COLO668 (cell line): Measurements from ENCODE around the gene KLF7.

ENCODE experiments used
- DNase-seq: peaks from one replicate; lab custom pipeline; 2025; ENCODE audit not compliant: unreplicated experiment; lab: John Stamatoyannopoulos, UW

The KLF7 gene

DNA sequence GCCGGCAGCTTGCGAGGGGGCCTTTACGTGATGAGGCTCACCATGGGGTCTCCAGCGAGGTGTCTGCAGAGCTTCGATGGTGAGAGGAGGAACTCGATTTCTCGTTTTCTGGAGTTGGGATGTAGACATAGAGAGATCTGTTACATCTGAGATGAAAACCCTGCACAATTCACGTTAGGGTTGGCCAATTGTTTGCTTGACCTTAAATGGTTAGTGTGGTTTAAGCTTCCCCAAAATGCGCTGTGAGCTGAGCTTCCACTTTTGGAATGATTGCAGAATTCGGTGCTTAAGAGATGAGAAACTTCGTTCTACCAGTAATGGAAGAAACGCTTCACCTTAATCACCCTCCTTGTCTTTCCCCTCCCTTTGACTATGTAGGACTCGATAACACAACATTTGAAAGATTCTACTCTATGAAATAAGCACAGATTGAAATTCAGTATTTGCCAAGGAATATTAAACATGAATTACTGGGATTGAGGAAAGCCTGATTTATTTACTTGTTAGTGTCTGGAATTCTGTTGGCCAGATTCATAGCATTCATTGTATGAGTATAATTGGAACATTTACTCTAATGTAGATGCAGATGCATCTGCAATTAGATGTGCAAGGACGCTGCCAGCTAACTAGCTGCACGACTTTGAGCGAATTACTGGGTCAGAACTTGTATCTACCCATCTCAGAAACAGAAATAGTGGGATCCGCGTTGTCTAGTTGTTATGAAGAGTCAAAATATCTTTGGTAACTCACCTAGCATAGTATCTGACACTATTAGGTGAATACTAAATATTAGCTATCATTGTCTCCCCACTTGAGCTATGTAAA, 1.6 kb upstream of the KLF7 start:
- no peak for DNase-seq

DNA sequence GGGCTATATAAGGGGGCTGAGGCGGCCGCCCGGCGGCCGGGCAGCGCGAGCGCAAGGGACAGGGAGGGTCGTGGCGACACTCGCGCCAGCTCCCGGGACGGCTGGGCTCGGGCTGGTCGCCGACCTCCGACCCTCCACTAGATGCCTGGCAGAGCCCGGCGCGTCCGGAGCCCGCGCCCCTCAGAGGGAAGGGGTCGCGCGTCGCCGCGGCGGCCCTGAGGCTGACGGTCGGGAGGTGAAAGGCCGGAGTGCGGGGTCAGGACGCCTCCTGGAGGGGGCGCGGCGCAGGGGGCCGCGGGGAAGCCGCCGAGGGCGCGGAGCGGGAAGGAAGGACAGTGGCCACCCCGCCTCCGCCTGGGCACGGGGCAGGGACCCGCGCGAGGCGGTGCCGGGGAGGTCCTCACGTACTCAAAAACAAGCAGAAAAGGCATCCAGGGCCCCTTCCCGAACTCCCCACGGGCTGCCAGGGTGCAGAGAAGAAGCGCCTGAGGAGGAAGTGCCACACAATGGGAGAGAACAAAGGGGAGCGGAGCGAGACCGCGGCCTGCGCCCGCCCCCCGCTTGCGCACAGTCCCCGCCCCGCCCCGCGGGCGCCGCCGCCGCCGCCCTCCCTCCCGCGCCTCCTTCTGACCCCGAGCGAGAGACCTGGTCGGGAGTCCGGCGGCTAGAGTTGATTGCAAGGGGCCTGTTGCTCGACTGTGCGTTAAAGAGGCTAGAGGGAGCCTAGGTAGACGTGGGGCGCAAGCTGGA, 776 bp upstream of the KLF7 start:
- DNase-seq: peak; percentile 86

DNA sequence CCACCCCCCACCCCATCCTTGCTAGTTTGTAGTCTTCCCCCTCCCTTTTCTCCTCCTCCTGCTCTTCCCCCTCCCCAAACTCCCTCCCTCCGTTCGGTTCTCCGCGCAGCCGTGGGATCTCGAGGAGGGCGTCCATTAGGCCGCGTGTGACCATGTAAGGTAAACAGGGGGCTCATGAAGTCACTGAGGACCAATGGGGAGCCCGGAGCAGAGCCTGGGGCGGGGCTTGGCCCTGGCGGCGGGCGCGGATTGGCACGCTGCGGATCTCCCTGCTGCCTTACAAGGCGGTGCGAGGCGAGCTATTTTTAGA, 246 bp upstream of the KLF7 start:
- peak; percentile 97 for DNase-seq

DNA sequence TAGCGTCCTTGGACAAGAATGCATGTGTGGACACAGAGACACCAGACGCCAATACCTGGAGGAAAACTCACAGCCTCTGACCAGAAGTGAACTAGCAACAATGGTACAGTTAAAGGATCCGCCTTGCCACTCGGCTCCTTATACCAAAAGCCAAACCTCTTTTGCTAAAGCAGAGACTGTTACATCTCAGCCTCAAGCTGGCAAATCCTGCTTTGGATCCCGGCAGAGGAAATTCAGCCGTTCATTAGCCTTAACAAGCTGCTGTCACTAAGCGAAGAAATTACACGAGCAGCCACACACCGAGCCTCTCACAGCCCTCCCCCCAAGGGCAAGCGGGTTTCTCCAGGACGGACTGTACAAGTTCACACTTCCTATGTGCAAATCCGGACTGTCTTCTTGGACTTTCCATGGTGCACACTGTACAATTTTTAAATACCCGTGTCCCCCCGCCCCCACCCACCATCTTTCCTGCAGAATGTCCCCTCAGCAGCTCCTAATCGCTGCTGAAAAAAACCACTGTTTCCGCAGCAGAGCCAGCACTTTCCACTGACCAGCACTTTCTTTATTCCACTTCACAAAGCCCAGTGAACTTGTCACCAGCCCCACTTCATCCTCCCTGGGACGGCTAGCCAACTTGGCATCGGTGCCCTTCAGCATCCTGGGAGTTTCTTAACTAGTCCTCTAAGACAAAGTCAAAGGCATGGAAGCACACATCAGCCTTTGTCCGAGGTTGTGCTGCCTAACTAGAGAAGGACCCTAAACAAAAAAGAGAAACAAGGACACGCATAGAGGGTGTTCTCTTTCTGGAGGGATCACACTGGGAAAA, 1.5 kb downstream of the KLF7 start:
- DNase-seq: peak; percentile 27

DNA sequence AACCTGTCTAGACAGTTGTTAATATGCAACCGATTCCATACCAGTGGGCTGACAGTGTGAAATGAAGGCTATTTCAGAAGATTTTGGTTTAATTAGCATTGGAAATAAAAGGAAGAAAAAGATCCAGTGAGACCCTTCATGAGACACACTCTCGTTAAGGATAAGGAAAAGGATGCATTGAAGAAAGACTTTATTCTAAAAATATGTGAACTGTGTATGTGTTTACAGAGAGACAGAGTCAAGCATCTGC, 2.1 kb downstream of the KLF7 start:
- no peak for DNase-seq

DNA sequence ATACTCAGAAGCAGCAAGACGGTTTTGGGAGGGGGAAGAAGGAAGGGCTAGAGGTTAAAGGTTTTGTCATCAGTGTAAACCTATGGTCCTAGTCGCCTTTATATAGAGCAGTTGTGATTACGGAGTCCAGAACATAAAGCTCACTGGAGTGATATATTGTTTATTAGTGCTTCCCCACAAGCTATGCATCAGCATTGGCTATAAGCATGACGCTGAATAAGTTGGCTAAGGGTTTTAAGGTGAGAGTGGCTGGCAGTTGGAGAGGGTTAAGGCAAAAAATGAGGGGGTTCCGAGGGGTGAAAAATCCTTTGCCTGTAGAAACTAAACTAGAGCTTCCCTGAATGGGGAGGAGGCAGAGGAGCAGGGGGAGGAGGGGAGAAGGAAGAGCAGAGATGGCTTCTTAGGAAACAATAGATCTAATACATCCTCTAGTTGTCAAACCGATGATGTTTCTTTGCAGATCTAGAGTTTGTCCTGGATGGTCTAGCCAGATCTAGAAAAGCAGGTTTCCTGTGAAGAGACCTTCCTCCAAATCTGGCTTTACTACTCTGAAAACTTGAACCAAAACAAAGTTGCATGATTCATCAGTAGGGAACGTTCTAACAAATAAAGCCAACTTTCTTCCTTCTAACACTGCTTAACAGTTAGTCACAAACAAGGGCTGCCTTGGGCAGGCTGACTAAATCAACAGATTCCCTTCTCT, 2.5 kb downstream of the KLF7 start:
- DNase-seq: no peak

DNA sequence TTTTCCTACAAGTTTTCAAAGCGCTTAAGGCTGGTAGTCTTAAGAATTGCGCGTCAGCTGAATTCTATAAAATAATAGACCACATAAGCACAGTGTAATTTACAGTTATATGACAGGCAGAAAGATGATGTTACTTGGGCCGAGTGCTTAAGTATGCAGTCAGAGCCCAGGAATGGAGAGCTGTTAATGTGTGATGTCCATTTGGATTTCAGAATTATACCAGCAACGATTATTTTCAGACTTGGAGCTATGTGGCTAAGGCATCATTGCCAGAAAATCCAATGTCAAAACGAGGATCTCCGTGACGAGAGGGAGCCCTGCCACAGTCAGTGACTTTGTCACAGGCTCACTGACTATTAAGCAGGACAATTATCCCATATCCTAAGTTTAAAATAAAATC, 3.4 kb downstream of the KLF7 start:
- no peak for DNase-seq

DNA sequence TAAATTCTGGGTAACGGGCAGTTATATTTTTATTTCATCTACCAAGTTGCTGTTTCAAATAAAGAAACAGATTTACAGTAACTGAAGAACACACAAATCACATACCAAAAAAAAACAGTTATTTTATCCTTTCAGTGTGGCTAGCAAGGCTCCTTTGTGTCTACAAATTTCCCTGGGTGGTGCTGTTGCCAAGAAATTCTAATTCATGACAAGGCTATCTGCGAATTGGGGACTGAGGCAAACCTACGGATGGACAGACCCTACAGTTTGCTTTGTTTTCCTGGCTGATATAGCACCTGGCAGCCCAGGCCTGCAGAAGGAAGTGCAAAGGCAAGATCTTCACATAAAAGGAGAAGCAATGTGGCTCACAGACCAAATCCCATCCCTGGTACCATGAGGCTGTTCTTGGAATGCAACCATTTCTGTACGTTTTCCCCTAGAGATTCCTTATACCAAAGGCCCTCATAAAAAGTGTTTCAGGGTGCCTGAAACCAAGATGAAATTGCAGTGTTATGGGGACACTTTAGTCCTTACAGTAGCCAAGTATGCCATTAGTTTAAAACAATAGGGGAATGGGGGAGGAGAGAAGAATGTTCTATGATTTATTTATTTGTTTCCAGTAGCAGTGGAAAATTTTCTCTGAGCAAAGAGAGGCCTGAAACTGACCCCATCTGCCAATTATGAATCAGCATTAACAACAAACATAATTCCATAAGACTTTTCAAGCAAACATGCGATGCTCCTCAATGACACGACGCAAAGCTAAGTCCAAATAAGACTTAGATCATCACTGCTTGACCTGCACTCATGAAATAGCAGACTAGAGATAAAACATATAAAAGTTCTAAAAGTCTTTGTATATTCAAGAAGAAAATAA, 4.3 kb downstream of the KLF7 start:
- no peak for DNase-seq

DNA sequence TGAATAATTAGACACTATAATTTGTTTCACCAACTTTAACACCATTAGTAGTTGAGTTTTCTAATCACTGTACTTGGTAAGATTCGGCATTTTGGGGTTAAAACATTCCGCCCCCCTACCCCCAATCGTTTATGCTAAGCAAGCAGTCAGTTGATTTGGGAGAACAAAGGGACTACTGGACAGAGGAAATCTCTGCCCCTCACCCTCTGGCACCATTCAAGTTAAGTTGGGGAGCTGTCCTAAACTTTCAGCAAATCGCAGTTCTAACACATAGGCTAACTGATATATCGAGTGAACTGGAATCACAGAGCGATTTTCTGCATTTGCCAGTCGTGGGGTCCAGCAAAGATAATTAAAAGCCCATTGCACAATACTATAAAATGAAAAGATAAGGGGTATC, 5.6 kb downstream of the KLF7 start:
- DNase-seq: no peak

DNA sequence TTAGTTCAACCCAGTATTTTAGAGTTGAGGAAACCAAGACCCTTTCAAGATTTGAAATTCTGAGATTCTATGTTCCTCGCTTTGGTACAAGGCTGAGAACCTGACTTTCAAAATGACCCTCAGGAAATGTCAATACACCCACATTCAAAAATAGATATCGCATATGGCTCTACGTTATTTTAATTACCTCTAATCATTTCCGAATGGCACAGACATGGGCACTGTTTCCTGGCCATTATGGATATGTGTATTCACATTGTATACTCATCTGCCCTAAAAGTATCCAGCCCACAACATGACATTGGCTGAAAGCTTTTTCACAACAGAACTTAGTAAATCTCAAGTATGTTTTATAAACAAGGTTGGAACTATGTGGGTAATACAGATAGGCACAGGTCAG, 6.7 kb downstream of the KLF7 start:
- DNase-seq: no peak

DNA sequence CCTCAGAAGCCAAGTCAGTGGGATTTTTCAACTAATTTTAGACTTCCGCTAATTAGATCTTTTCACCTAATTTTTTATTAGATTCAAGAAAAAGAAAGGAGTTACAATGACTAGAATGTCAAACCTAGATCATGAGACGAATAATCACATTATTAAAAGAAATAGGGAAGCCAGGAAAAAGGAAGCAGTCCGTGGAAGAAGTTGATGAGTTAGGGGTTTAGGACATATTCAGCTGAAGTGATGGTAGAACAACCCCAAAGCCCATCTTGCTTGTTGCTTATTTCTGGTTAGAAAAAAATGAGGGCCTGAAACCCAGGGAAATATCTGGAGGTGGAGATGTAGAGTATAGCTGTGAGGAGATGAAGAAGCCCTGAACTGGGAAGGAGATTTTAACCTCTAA, 8.0 kb downstream of the KLF7 start:
- DNase-seq: no peak

DNA sequence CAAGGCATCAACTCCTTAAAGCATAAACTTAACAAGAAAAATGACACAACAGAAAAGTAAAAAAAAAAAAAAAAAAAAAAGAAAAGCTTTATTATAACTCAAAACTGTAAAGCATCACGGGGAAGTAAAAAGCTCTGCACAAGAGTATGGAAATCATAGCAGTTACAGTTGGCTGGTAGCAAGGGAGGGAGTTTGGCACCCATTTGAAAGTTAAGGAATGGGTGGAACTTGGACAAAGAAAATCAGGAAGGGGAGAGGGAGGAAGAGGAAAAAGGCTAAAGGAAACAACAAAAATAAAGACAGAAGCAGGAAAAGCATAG, 8.6 kb downstream of the KLF7 start:
- DNase-seq: no peak

DNA sequence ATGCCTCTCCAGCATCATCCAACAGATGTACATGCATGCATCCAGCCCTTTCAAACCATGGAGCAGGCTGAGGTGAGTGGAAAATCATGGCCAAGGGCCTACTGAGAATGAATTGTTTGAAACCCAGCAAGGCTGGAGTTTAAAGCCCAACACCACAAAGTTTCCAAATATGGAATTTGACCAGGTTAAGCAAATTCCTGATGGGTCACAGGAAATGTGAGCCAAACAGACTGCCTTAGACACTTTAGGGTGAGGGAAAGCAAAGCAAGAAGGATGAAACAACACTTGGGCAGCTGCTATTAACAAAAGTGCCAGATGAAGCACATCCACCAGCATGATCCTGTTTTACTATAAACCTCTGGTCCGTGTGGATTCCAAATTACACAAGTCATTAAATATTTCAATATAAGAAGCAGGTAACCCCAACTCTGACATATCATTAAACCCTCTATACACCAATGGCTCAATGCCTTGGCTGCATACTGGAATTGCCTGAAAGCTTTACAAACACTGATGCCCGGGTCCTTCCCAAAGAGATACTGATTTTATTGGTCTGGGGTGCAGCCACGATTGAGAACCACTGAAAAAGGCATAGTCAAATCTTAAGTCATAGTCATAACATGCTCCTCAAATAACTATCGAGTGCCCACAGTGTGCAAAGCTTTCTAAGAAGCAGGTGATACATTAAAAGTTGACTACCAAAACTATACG, 9.1 kb downstream of the KLF7 start:
- no peak for DNase-seq

DNA sequence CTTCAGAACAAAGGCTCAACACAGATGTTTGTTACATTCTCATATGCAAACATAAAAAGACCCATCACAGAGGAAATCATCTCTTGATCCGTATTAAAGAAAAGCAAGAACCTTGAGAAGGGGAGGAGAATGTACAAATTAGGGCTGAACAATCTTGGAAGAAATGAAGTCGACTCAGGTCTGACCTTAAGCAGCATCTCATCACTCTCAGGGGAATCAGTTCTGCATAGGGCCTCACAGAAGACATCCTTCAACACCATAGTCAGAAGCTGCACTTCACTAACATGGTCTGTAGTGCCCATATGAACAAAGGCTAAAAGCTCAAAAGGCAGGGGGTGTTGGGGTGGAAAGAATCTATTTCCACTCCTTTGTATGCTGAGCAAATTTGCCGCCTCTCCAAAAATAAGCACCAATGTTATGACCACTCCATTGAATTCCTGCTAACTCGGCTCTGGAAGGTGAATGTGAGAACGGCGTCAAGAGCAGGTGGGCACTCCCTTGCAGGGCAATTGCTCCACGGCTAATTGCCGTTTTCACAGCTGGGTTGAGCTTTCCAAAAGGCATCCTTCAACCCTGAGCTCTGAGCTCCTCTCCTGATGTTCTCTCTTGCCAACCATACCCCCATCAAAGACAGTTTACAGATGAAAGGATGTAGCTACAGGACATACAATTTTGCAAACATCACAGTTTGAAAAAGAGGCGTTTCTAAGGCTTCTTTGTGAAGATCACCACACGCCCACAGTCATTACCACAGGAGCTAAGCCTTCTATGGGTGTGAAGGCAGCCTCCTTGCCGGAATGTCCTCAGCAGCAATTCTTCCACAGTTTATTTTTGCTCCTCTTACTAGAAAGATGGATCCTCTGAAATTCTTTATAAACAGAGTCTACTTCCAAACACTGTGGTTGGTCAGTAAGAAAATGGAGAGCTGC, 10.0 kb downstream of the KLF7 start:
- peak; percentile 8 for DNase-seq

DNA sequence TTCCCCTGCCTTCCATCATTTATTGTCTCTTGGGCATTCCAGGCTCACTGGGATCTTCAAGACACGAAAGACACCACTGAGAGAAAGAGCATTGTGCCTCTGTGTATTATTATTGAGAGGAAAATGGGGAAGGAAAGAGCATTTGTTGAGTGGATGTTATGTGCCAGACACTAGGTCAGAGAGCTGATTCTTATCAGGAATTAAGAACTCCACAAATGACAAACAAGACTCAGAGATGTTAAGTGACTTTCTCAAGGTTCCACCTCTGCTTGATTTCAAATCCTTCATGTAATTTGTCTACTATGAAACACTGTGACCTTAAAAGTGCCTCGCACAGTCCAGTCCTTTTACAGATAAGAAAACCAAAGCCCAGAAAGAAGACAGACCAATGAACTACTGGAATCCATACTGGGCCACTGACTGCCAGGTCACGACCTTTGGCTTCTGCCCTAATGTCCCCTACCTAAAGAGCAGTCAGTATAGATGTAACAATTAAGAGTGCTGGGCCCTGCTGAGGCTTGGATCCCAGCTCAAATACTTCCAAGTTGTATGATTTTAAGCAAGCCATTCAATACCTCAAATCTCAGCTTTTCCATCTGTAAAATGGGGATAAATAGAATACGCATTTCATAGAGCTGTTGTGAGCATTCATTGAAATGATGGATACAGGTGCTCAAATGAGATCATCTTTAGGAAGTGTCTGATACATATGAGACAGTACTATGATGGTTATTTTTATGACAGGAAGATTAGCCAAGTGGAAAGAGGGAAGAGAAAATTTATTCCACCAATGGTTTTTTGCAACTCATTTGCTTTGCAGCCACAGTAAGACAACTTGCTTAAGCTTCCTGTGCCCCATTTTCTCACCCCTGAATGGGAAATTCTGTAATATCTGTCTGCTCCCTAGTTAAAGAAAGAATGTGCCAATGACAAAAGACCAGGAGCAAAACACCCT, 10.9 kb downstream of the KLF7 start:
- DNase-seq: no peak

DNA sequence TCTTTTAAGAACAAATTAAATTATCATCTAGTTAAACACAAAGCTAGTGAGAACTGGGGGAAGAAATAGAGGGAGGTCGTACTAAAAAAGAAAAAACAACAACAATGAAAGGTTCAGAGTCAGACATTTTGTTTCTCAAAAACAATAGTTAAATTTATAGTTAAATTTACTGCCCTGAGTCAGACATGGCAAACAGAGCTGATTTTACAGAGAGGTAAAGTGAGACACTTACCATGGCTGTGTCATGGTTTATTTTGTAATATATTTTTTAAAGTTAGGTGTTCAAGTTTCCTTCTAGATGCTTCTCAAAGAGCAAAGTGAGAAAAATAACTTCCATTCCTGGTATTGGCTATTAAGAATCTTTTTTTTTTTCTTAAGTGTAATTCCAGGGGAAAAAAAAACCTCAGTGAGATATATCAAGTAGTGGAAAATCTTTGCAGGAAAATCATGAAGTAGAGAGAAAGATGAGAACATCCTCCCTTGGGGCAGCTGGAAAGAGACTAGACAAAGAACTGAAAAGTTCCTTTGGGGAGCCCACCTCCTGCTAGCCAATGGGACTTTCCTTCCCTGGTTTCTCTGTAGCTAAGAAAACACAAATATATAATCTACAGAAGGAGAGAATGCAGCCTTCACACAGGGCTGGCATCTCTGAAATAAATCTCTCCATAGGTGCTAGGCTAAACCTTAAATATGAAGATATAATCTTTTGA, 12.3 kb downstream of the KLF7 start:
- DNase-seq: no peak

DNA sequence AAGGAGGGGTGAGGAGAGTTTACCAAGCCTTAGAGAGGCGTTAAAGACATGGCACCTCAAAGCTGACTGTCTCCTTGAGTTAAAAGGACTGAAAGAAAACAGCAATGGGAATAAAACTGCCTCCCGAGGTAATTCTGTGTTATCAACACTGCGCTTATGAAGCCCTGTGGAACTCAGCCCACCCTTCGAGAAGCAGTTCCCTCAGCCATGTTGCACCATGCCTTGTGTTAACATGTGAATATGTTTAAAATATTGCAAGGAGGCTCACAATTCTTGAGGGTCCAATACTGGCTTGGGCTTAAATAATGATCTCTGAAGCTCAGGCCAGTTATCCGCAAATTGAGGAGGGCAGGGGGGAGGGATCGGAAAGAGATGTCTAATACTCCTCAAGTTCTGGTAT, 14.7 kb downstream of the KLF7 start:
- DNase-seq: no peak
